Thyroid gland (tissue), 4 donors: ENCODE results near the gene GLIS1.

Source experiments
- POLR2A ChIP-seq, 2 donors: fragments of 450-650 bp; IDR thresholded peaks; one replicate each; pipeline ENCODE4 v1.6.1; 2017; ENCODE audit warnings: antibody characterized with exemption in 2 of 2, mild to moderate bottlenecking in 2 of 2, moderate library complexity in 1 of 2
- TF ChIP-seq, protein P1 (sequence below), 6 experiments: fragments of 200-600 bp in 3 of 6; fragments of 450-650 bp in 3 of 6; sonication (generic) in 3 of 6; IDR thresholded peaks; one replicate each; pipeline ENCODE4 v1.5.1; 2016 to 2019; ENCODE audit warnings: antibody characterized with exemption in 6 of 6, mild to moderate bottlenecking in 2 of 6, inconsistent platforms in 1 of 6, moderate library complexity in 1 of 6

DNA sequence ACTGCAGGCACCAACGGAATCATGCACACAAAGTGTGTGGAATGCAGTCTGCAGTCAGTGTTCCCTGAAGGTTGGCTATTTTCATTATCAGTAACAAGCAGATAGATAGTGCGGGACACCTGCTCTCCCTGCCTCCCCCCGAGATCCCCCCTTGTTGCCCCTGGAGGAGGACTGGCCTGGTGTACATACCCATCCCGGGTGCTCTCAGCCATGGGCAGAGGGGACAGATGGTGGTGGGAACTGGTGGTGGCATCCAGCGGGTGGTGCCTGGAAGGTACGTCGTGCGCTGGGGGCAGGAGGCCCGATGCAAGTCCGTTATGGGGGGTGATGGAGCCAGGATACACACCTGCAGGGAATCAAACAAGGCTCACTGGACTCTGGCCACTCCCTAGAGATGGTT lies 224.5 kb downstream of the GLIS1 start:
- TF ChIP-seq, protein P1, sequence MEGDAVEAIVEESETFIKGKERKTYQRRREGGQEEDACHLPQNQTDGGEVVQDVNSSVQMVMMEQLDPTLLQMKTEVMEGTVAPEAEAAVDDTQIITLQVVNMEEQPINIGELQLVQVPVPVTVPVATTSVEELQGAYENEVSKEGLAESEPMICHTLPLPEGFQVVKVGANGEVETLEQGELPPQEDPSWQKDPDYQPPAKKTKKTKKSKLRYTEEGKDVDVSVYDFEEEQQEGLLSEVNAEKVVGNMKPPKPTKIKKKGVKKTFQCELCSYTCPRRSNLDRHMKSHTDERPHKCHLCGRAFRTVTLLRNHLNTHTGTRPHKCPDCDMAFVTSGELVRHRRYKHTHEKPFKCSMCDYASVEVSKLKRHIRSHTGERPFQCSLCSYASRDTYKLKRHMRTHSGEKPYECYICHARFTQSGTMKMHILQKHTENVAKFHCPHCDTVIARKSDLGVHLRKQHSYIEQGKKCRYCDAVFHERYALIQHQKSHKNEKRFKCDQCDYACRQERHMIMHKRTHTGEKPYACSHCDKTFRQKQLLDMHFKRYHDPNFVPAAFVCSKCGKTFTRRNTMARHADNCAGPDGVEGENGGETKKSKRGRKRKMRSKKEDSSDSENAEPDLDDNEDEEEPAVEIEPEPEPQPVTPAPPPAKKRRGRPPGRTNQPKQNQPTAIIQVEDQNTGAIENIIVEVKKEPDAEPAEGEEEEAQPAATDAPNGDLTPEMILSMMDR (IDR thresholded peaks at IDR 0.05): no peak
- TF ChIP-seq POLR2A (IDR thresholded peaks at IDR 0.05): no peak
